H1 (cell line): ENCODE results near the gene REPS2. TPM values are rescaled to one million over a fixed set of nuclear protein-coding genes. Genes with fewer than 3 reads are reported as not detected.

ENCODE experiments used
- CTCF ChIA-PET: fragments of 300-600 bp; sonication (Branson Sonifier 250); formaldehyde crosslinking; loops from one replicate; lab custom pipeline; 2021; ENCODE audit not compliant: partially characterized antibody; lab: Charles Lee
- POLR2A ChIA-PET: fragments of 300-600 bp; sonication (Branson Sonifier 250); formaldehyde crosslinking; loops from one replicate; lab custom pipeline; 2021; ENCODE audit warnings: inconsistent platforms; ENCODE audit not compliant: partially characterized antibody; lab: Charles Lee
- DNase-seq, 2 experiments: peaks; one replicate each; pipeline versions ENCODE4 v3.0.0 to v3.0.0-alpha.2; 2010 to 2022; ENCODE audit warnings: low spot score in 2 of 2, low read depth in 1 of 2, mixed read lengths in 1 of 2
- FAIRE-seq: peaks from 2 replicates; lab custom pipeline; 2011; peaks lifted over from hg19 to GRCh38; lab: Jason Lieb, UNC
- H2AFZ ChIP-seq: 2 replicates; pipeline ENCODE4 v1.8.1; 2012; ENCODE audit warnings: low read length, inconsistent platforms
- H2AK5ac ChIP-seq: 2 replicates; pipeline ENCODE4 v1.6.1; 2013; ENCODE audit warnings: low read depth, low read length
- H2BK120ac ChIP-seq: replicated peaks from 2 replicates; pipeline ENCODE3; 2013; ENCODE audit warnings: low read depth, low read length, inconsistent platforms
- H2BK12ac ChIP-seq: 2 replicates; pipeline ENCODE4 v1.6.1; 2013; ENCODE audit warnings: low read depth, low read length
- H2BK15ac ChIP-seq: 2 replicates; pipeline ENCODE4 v1.6.1; 2013; ENCODE audit warnings: low read length
- H2BK20ac ChIP-seq: 2 replicates; pipeline ENCODE4 v1.6.1; 2013; ENCODE audit warnings: low read length
- H2BK5ac ChIP-seq: 2 replicates; pipeline ENCODE4 v1.6.1; 2013; ENCODE audit warnings: low read depth, low read length
- H3K14ac ChIP-seq: 2 replicates; pipeline ENCODE4 v1.6.1; 2013; ENCODE audit warnings: inconsistent platforms; ENCODE audit not compliant: insufficient read length
- H3K18ac ChIP-seq: 2 replicates; pipeline ENCODE4 v1.6.1; 2013; ENCODE audit warnings: low read length; ENCODE audit errors: extremely low read depth
- H3K23ac ChIP-seq: 2 replicates; pipeline ENCODE4 v1.6.1; 2013; ENCODE audit warnings: inconsistent platforms; ENCODE audit not compliant: insufficient read length
- H3K23me2 ChIP-seq: 2 replicates; pipeline ENCODE4 v1.6.1; 2013; ENCODE audit warnings: low read depth, low read length
- H3K27ac ChIP-seq: 2 replicates; pipeline ENCODE4 v1.6.1; 2011; ENCODE audit warnings: low read depth, low read length, inconsistent platforms
- H3K27me3 ChIP-seq, 4 experiments: replicated peaks in 1 of 4; 1 replicate in 1 of 4; 2 replicates in 3 of 4; pipeline versions ENCODE4 v1.6.1 to v1.8.1; 2011 to 2013; ENCODE audit warnings: low read length in 3 of 4, mild to moderate bottlenecking in 3 of 4, inconsistent platforms in 2 of 4, mixed read lengths in 2 of 4, moderate library complexity in 1 of 4; ENCODE audit not compliant: control insufficient read depth in 3 of 4, insufficient read depth in 3 of 4; ENCODE audit errors: extremely low read depth in 1 of 4
- H3K36me3 ChIP-seq, 4 experiments: 2 replicates each; pipeline versions ENCODE4 v1.6.1 to v1.8.1; 2011 to 2013; ENCODE audit warnings: mild to moderate bottlenecking in 4 of 4, low read length in 3 of 4, moderate library complexity in 2 of 4, control low read depth in 1 of 4, inconsistent platforms in 1 of 4; ENCODE audit not compliant: insufficient read depth in 4 of 4, control insufficient read depth in 2 of 4
- H3K4ac ChIP-seq: replicated peaks from 2 replicates; pipeline ENCODE3; 2013; ENCODE audit warnings: low read length, low read depth, mixed read lengths, inconsistent platforms; ENCODE audit not compliant: insufficient read length
- H3K4me1 ChIP-seq, 4 experiments: replicated peaks in 1 of 4; 1 replicate in 1 of 4; 2 replicates in 3 of 4; pipeline versions ENCODE4 v1.6.1 to v1.8.1; 2011 to 2013; ENCODE audit warnings: low read length in 3 of 4, inconsistent platforms in 2 of 4, mixed read lengths in 1 of 4; ENCODE audit not compliant: insufficient read depth in 4 of 4, control insufficient read depth in 3 of 4
- H3K4me2 ChIP-seq, 2 experiments: 2 replicates each; pipeline versions ENCODE4 v1.6.1 to v1.8.1; 2011 to 2013; ENCODE audit warnings: low read depth in 2 of 2, low read length in 2 of 2, control low read depth in 1 of 2, inconsistent platforms in 1 of 2, mild to moderate bottlenecking in 1 of 2; ENCODE audit not compliant: insufficient read depth in 1 of 2
- H3K4me3 ChIP-seq, 4 experiments: fragments of 200-600, 300-600 bp in 1 of 4; sonication (generic), shearing (Covaris generic), sonication (Bioruptor Twin) in 1 of 4; 2 replicates each; pipeline versions ENCODE4 v1.5.1 to v1.8.1; 2011 to 2016; ENCODE audit warnings: low read length in 4 of 4, low read depth in 3 of 4, control low read depth in 2 of 4, inconsistent platforms in 2 of 4, mild to moderate bottlenecking in 2 of 4, mixed read lengths in 1 of 4, moderate library complexity in 1 of 4; ENCODE audit not compliant: insufficient read depth in 2 of 4; ENCODE audit errors: extremely low read depth in 1 of 4
- H3K56ac ChIP-seq: replicated peaks from 2 replicates; pipeline ENCODE3; 2013; ENCODE audit warnings: low read depth, mild to moderate bottlenecking, mixed read lengths, low read length, inconsistent platforms; ENCODE audit not compliant: insufficient read length
- H3K79me1 ChIP-seq: 2 replicates; pipeline ENCODE4 v1.6.1; 2013; ENCODE audit warnings: low read depth, low read length, control low read depth
- H3K79me2 ChIP-seq, 2 experiments: 2 replicates each; pipeline versions ENCODE4 v1.6.1 to v1.8.1; 2012 to 2013; ENCODE audit warnings: low read length in 2 of 2, mild to moderate bottlenecking in 2 of 2, inconsistent platforms in 1 of 2; ENCODE audit not compliant: insufficient read depth in 2 of 2, control insufficient read depth in 1 of 2
- H3K9ac ChIP-seq, 4 experiments: replicated peaks in 1 of 4; 1 replicate in 1 of 4; 2 replicates in 3 of 4; pipeline versions ENCODE4 v1.6.1 to v1.8.1; 2011 to 2013; ENCODE audit warnings: low read depth in 3 of 4, low read length in 3 of 4, control low read depth in 2 of 4, mild to moderate bottlenecking in 2 of 4, moderate library complexity in 2 of 4, inconsistent platforms in 1 of 4; ENCODE audit errors: extremely low read depth in 1 of 4
- H3K9me3 ChIP-seq, 2 experiments: 2 replicates each; pipeline versions ENCODE4 v1.6.1 to v1.8.1; 2012 to 2013; ENCODE audit warnings: mild to moderate bottlenecking in 2 of 2, moderate library complexity in 2 of 2, control low read depth in 1 of 2, inconsistent platforms in 1 of 2, low read depth in 1 of 2, low read length in 1 of 2, mixed read lengths in 1 of 2; ENCODE audit not compliant: insufficient read depth in 2 of 2
- H4K20me1 ChIP-seq, 2 experiments: replicated peaks in 1 of 2; 2 replicates each; pipeline versions ENCODE3 to v1.8.1; 2011 to 2013; ENCODE audit warnings: inconsistent platforms in 2 of 2, low read length in 2 of 2, mild to moderate bottlenecking in 1 of 2; ENCODE audit not compliant: insufficient read depth in 2 of 2, control insufficient read depth in 1 of 2
- H4K5ac ChIP-seq: 2 replicates; pipeline ENCODE4 v1.6.1; 2013; ENCODE audit warnings: low read length, low read depth, mixed read lengths, inconsistent platforms; ENCODE audit not compliant: insufficient read length
- H4K8ac ChIP-seq: 2 replicates; pipeline ENCODE4 v1.8.0; 2013; ENCODE audit warnings: mild to moderate bottlenecking, moderate library complexity, low read length, inconsistent platforms; ENCODE audit not compliant: insufficient read depth; ENCODE audit errors: extremely low read depth
- H4K91ac ChIP-seq: replicated peaks from 2 replicates; pipeline ENCODE3; 2013; ENCODE audit warnings: low read length, mixed read lengths, inconsistent platforms; ENCODE audit not compliant: insufficient read length
- CHD1 ChIP-seq: IDR thresholded peaks from 2 replicates; pipeline ENCODE4 v1.6.1; 2012; ENCODE audit warnings: low read depth, low read length, improper control_type of control experiment
- FOSL1 ChIP-seq: IDR thresholded peaks from 2 replicates; pipeline ENCODE4 v1.6.1; 2011; ENCODE audit warnings: mild to moderate bottlenecking, low read depth, low read length, moderate library complexity; ENCODE audit not compliant: insufficient read depth
- WGBS, 2 experiments: shearing (Covaris generic) in 1 of 2; methylation state at CpG; one replicate each; pipeline versions ENCODE4 v1.1.6 to v1.1.7; 2013 to 2015; ENCODE audit warnings: low lambda C conversion rate in 2 of 2, mixed read lengths in 2 of 2, inconsistent platforms in 1 of 2, low coverage in 1 of 2, missing lambda C conversion rate in 1 of 2; ENCODE audit not compliant: insufficient replicate concordance in 2 of 2, insufficient coverage in 1 of 2, insufficient read length in 1 of 2; ENCODE audit errors: extremely low coverage in 1 of 2, missing lambda C conversion rate in 1 of 2; 5-methylcytosine and 5-hydroxymethylcytosine counted together
- polyA plus RNA-seq, 7 experiments: library from polyadenylated mRNA; depleted of rRNA in 3 of 7; stranded (reverse) in 5 of 7; unstranded in 2 of 7; fragments of >200 nt in 5 of 7; fragments of 200-250 nt in 2 of 7; gene quantifications; 1 replicate in 5 of 7; 2 replicates in 1 of 7; 4 replicates in 1 of 7; pipeline versions ENCODE4 v1.2.1 to v1.2.3, GENCODE V29; 2011 to 2013; ENCODE audit warnings: missing spikeins in 2 of 7, mixed read lengths in 2 of 7
- total RNA-seq: library from RNA; stranded (reverse); fragmentation: NEBNext Ultra II Directional; extraction: Animal tissue kit (Norgen Biotek cat#: 25700); gene quantifications from 2 replicates; pipeline ENCODE4 v1.2.1, GENCODE V29; 2021

The REPS2 gene
- total and polyA plus RNA-seq, 2 of the 8 experiments (the other 6 are each of a cell fraction or from before 2014, with no cell fraction given) = 0.79 to 4.3 TPM

- no peak overlapping the region for H3K18ac ChIP-seq
- H3K9me3 ChIP-seq = no peaks in the 10 kb centered on the region
- no peaks in the 10 kb centered on the region for H3K79me2 ChIP-seq
- H3K27me3 ChIP-seq = no peaks in the 10 kb centered on the region
- TF ChIP-seq FOSL1 (no peak), CHD1 (no peak)
- no peak overlapping the region for H2BK120ac ChIP-seq
- no peaks in the 10 kb centered on the region for H3K23me2 ChIP-seq
- no peak overlapping the region for H2BK12ac ChIP-seq
- POLR2A ChIA-PET = no interaction called here
- H2BK20ac ChIP-seq = no peak overlapping the region
- no peak overlapping the region for H3K56ac ChIP-seq
- H2BK15ac ChIP-seq = no peak overlapping the region
- H3K4me1 ChIP-seq = no peaks in the 10 kb centered on the region
- no peak overlapping the region for H2AFZ ChIP-seq
- CTCF ChIA-PET = no interaction called here
- no peak overlapping the region for H3K27ac ChIP-seq
- FAIRE-seq (no peak), DNase-seq (no peak)
- no peak overlapping the region for H2AK5ac ChIP-seq
- no peak overlapping the region for H3K9ac ChIP-seq
- H4K8ac ChIP-seq = no peak overlapping the region
- H4K5ac ChIP-seq = no peak overlapping the region
- no peaks in the 10 kb centered on the region for H4K20me1 ChIP-seq
- H2BK5ac ChIP-seq = no peak overlapping the region
- H3K23ac ChIP-seq = no peak overlapping the region
- no peaks in the 10 kb centered on the region for H3K79me1 ChIP-seq
- 74% methylated on average over 6 of the region's 6 CpGs; no CpG with 5 or more reads in 1 of the 2 experiments for WGBS, 2 experiments
- no peak overlapping the region for H3K4me2 ChIP-seq
- no peak overlapping the region for H3K4me3 ChIP-seq
- H3K36me3 ChIP-seq = no peaks in the 10 kb centered on the region
- no peak overlapping the region for H3K14ac ChIP-seq
- H3K4ac ChIP-seq = no peak overlapping the region
- H4K91ac ChIP-seq = no peak overlapping the region
Observed at GRCh38 chrX:17077361-17077760, 130.9 kb downstream of the REPS2 start.
